ENCODE results near the gene CANT1.

The CANT1 gene

GRCh38 chr17:79009397-79010303, at the start of gene CANT1:
TSS of gene CANT1 (minus strand) at chr17:79009764. CDS start at chr17:78997622, 12,142 bp downstream.
- DNase-seq (ENCODE audit: low spot score): peak; percentile 93

- DNase-seq (ENCODE audit: low spot score): no peak
Measured at GRCh38 chr17:79057737-79058385, 48.3 kb upstream of the CANT1 start.

GRCh38 chr17:79055197-79055596, 45.6 kb upstream of the CANT1 start:
- no peak for DNase-seq (ENCODE audit: low spot score)

- DNase-seq (ENCODE audit: low spot score): no peak
Measured at GRCh38 chr17:79054200-79054960, 44.8 kb upstream of the CANT1 start.

GRCh38 chr17:79053251-79053925, 43.8 kb upstream of the CANT1 start:
- DNase-seq (ENCODE audit: low spot score): no peak

- DNase-seq (ENCODE audit: low spot score): no peak
Measured at GRCh38 chr17:79052131-79052530, 42.6 kb upstream of the CANT1 start.

GRCh38 chr17:79051306-79051705, 41.7 kb upstream of the CANT1 start:
- no peak for DNase-seq (ENCODE audit: low spot score)

GRCh38 chr17:79050551-79050950, 41.0 kb upstream of the CANT1 start:
- DNase-seq (ENCODE audit: low spot score): no peak

- DNase-seq (ENCODE audit: low spot score): no peak
Measured at GRCh38 chr17:79049821-79050220, 40.3 kb upstream of the CANT1 start.

GRCh38 chr17:79048826-79049755, 39.5 kb upstream of the CANT1 start:
- DNase-seq (ENCODE audit: low spot score): no peak

GRCh38 chr17:79047923-79048825, 38.6 kb upstream of the CANT1 start:
- no peak for DNase-seq (ENCODE audit: low spot score)

GRCh38 chr17:79047291-79047920, 37.8 kb upstream of the CANT1 start:
- no peak for DNase-seq (ENCODE audit: low spot score)

GRCh38 chr17:79046916-79047280, 37.3 kb upstream of the CANT1 start:
- DNase-seq (ENCODE audit: low spot score): no peak

- DNase-seq (ENCODE audit: low spot score): no peak
Measured at GRCh38 chr17:79046197-79046915, 36.8 kb upstream of the CANT1 start.

- peak; percentile 50 for DNase-seq (ENCODE audit: low spot score)
Measured at GRCh38 chr17:79045842-79046196, 36.3 kb upstream of the CANT1 start.

- no peak for DNase-seq (ENCODE audit: low spot score)
Measured at GRCh38 chr17:79045001-79045729, 35.6 kb upstream of the CANT1 start.

GRCh38 chr17:79044462-79044861, 34.9 kb upstream of the CANT1 start:
- no peak for DNase-seq (ENCODE audit: low spot score)

GRCh38 chr17:79043931-79044320, 34.4 kb upstream of the CANT1 start:
- DNase-seq (ENCODE audit: low spot score): no peak
